Measurements from ENCODE around the gene UAP1L1.
A peak's percentile ranks its signal among the peaks of the same experiment; 100 is the strongest.

UAP1L1 gene

GRCh38 chr9:137049544-137050449 is 27.5 kb upstream of the UAP1L1 start:
- Histone ChIP-seq H2BK15ac (ENCODE audit: low read length) (no peak overlapping the region), H4K8ac (ENCODE audit: low read depth, low read length) (no peak overlapping the region), H3K18ac (ENCODE audit: low read length) (no peak overlapping the region), H3K23ac (ENCODE audit: low read depth, low read length, poor library complexity) (peak overlapping the region; percentile 73), H2AK5ac (ENCODE audit: low read depth, low read length) (peak overlapping the region; percentile 33), H3K4me1 (ENCODE audit: control insufficient read depth in 2 of 2, insufficient read depth in 1 of 2, low read depth in 1 of 2, low read length in 2 of 2) (peaks cover 5% of the 10 kb centered on the region in 2 donors), H3K36me3 (replicated peaks in 1 of 2; ENCODE audit: control insufficient read depth in 2 of 2, insufficient read depth in 2 of 2, low read length in 2 of 2) (no peaks in the 10 kb centered on the region), H2AFZ (ENCODE audit: low read length) (no peak overlapping the region), H2BK12ac (ENCODE audit: low read length) (no peak overlapping the region), H3K79me1 (ENCODE audit: low read depth, low read length) (peaks cover under 1% of the 10 kb centered on the region), H3K27ac (replicated peaks; ENCODE audit: low read length) (no peak overlapping the region), H3K9me3 (replicated peaks in 1 of 2; ENCODE audit: control insufficient read depth in 2 of 2, insufficient read depth in 1 of 2, low read depth in 1 of 2, low read length in 2 of 2) (peaks cover 0 to 3% of the 10 kb centered on the region in 2 donors), H3K4ac (ENCODE audit: low read length) (no peak overlapping the region), H2BK120ac (ENCODE audit: low read depth, low read length) (no peak overlapping the region), H3K27me3 (ENCODE audit: control insufficient read depth in 3 of 3, insufficient read depth in 3 of 3, low read depth in 1 of 3, low read length in 3 of 3) (peaks cover 23 to 85% (median 75%) of the 10 kb centered on the region in 3 experiments), H3K4me3 (ENCODE audit: low read length in 2 of 2) (no peak overlapping the region), H3K9ac (ENCODE audit: low read depth, low read length, poor library complexity) (peak overlapping the region; percentile 21), H3K14ac (ENCODE audit: low read length) (no peak overlapping the region), H4K91ac (ENCODE audit: low read depth, low read length, poor library complexity) (no peak overlapping the region), H3K4me2 (ENCODE audit: insufficient read depth, low read length, poor library complexity, severe bottlenecking) (no peak overlapping the region), H2BK5ac (ENCODE audit: low read length) (no peak overlapping the region)
- peak; percentile 67 for DNase-seq (ENCODE audit: low spot score)
- no CpG with 5 or more reads among the region's 38 CpGs for WGBS, 2 donors (ENCODE audit: extremely low coverage in 2 of 2, insufficient read length in 2 of 2, insufficient replicate concordance in 1 of 2)

- Histone ChIP-seq H3K4ac (ENCODE audit: low read length) (no peak overlapping the region), H3K79me1 (ENCODE audit: low read depth, low read length) (no peaks in the 10 kb centered on the region), H3K27ac (replicated peaks; ENCODE audit: low read length) (no peak overlapping the region), H3K14ac (ENCODE audit: low read length) (peak overlapping the region; percentile 44), H3K9ac (ENCODE audit: low read depth, low read length, poor library complexity) (peak overlapping the region; percentile 21), H4K8ac (ENCODE audit: low read depth, low read length) (no peak overlapping the region), H2AK5ac (ENCODE audit: low read depth, low read length) (no peak overlapping the region), H2BK5ac (ENCODE audit: low read length) (no peak overlapping the region), H3K4me2 (ENCODE audit: insufficient read depth, low read length, poor library complexity, severe bottlenecking) (no peak overlapping the region), H3K4me1 (ENCODE audit: control insufficient read depth in 2 of 2, insufficient read depth in 1 of 2, low read depth in 1 of 2, low read length in 2 of 2) (peaks cover 4 to 8% of the 10 kb centered on the region in 2 donors), H3K9me3 (replicated peaks in 1 of 2; ENCODE audit: control insufficient read depth in 2 of 2, insufficient read depth in 1 of 2, low read depth in 1 of 2, low read length in 2 of 2) (peaks cover 0 to 3% of the 10 kb centered on the region in 2 donors), H3K18ac (ENCODE audit: low read length) (no peak overlapping the region), H2BK15ac (ENCODE audit: low read length) (peak overlapping the region; percentile 79), H4K91ac (ENCODE audit: low read depth, low read length, poor library complexity) (no peak overlapping the region), H2AFZ (ENCODE audit: low read length) (no peak overlapping the region), H3K27me3 (ENCODE audit: control insufficient read depth in 3 of 3, insufficient read depth in 3 of 3, low read depth in 1 of 3, low read length in 3 of 3) (peaks cover 23 to 85% (median 83%) of the 10 kb centered on the region in 3 experiments), H2BK120ac (ENCODE audit: low read depth, low read length) (no peak overlapping the region), H2BK12ac (ENCODE audit: low read length) (no peak overlapping the region), H3K36me3 (replicated peaks in 1 of 2; ENCODE audit: control insufficient read depth in 2 of 2, insufficient read depth in 2 of 2, low read length in 2 of 2) (no peaks in the 10 kb centered on the region), H3K23ac (ENCODE audit: low read depth, low read length, poor library complexity) (peak overlapping the region; percentile 11), H3K4me3 (ENCODE audit: low read length in 2 of 2) (no peak overlapping the region)
- no peak for DNase-seq (ENCODE audit: low spot score)
- WGBS, 2 donors (ENCODE audit: extremely low coverage in 2 of 2, insufficient read length in 2 of 2, insufficient replicate concordance in 1 of 2) = no CpG with 5 or more reads among the region's 5 CpGs
Observed at GRCh38 chr9:137050570-137050969, 26.7 kb upstream of the UAP1L1 start.

- H2BK12ac ChIP-seq (ENCODE audit: low read length) = no peak overlapping the region
- H3K4me2 ChIP-seq (ENCODE audit: insufficient read depth, low read length, poor library complexity, severe bottlenecking) = no peak overlapping the region
- DNase-seq (ENCODE audit: low spot score) = no peak
- H3K4me1 ChIP-seq (ENCODE audit: control insufficient read depth in 2 of 2, insufficient read depth in 1 of 2, low read depth in 1 of 2, low read length in 2 of 2) = peaks cover 8 to 13% of the 10 kb centered on the region in 2 donors
- H2BK5ac ChIP-seq (ENCODE audit: low read length) = no peak overlapping the region
- H2AK5ac ChIP-seq (ENCODE audit: low read depth, low read length) = peak overlapping the region; percentile 46
- no peak overlapping the region for H4K8ac ChIP-seq (ENCODE audit: low read depth, low read length)
- no peak overlapping the region for H3K4me3 ChIP-seq (ENCODE audit: low read length in 2 of 2)
- H2BK120ac ChIP-seq (ENCODE audit: low read depth, low read length) = no peak overlapping the region
- H4K91ac ChIP-seq (ENCODE audit: low read depth, low read length, poor library complexity) = no peak overlapping the region
- H3K9me3 ChIP-seq (replicated peaks in 1 of 2; ENCODE audit: control insufficient read depth in 2 of 2, insufficient read depth in 1 of 2, low read depth in 1 of 2, low read length in 2 of 2) = peaks cover 0 to 3% of the 10 kb centered on the region in 2 donors
- no peak overlapping the region for H3K18ac ChIP-seq (ENCODE audit: low read length)
- H3K23ac ChIP-seq (ENCODE audit: low read depth, low read length, poor library complexity) = no peak overlapping the region
- H3K14ac ChIP-seq (ENCODE audit: low read length) = peak overlapping the region; percentile 44
- H2AFZ ChIP-seq (ENCODE audit: low read length) = no peak overlapping the region
- H2BK15ac ChIP-seq (ENCODE audit: low read length) = no peak overlapping the region
- no peak overlapping the region for H3K27ac ChIP-seq (replicated peaks; ENCODE audit: low read length)
- H3K9ac ChIP-seq (ENCODE audit: low read depth, low read length, poor library complexity) = peak overlapping the region; percentile 21
- no CpG with 5 or more reads among the region's 17 CpGs for WGBS, 2 donors (ENCODE audit: extremely low coverage in 2 of 2, insufficient read length in 2 of 2, insufficient replicate concordance in 1 of 2)
- H3K4ac ChIP-seq (ENCODE audit: low read length) = no peak overlapping the region
- no peaks in the 10 kb centered on the region for H3K36me3 ChIP-seq (replicated peaks in 1 of 2; ENCODE audit: control insufficient read depth in 2 of 2, insufficient read depth in 2 of 2, low read length in 2 of 2)
- H3K79me1 ChIP-seq (ENCODE audit: low read depth, low read length) = no peaks in the 10 kb centered on the region
- H3K27me3 ChIP-seq (ENCODE audit: control insufficient read depth in 3 of 3, insufficient read depth in 3 of 3, low read depth in 1 of 3, low read length in 3 of 3) = peaks cover 23 to 90% (median 89%) of the 10 kb centered on the region in 3 experiments
Observed at GRCh38 chr9:137051145-137051724, 26.1 kb upstream of the UAP1L1 start.

GRCh38 chr9:137052293-137052692 is 25.0 kb upstream of the UAP1L1 start:
- no peak overlapping the region for H2BK15ac ChIP-seq (ENCODE audit: low read length)
- no peak overlapping the region for H2AFZ ChIP-seq (ENCODE audit: low read length)
- H2AK5ac ChIP-seq (ENCODE audit: low read depth, low read length) = peak overlapping the region; percentile 37
- no peak overlapping the region for H3K18ac ChIP-seq (ENCODE audit: low read length)
- H3K23ac ChIP-seq (ENCODE audit: low read depth, low read length, poor library complexity) = peak overlapping the region; percentile 85
- H3K36me3 ChIP-seq (replicated peaks in 1 of 2; ENCODE audit: control insufficient read depth in 2 of 2, insufficient read depth in 2 of 2, low read length in 2 of 2) = no peaks in the 10 kb centered on the region
- no peak overlapping the region for H3K14ac ChIP-seq (ENCODE audit: low read length)
- H3K9me3 ChIP-seq (replicated peaks in 1 of 2; ENCODE audit: control insufficient read depth in 2 of 2, insufficient read depth in 1 of 2, low read depth in 1 of 2, low read length in 2 of 2) = peaks cover 0 to 3% of the 10 kb centered on the region in 2 donors
- H2BK5ac ChIP-seq (ENCODE audit: low read length) = no peak overlapping the region
- H2BK120ac ChIP-seq (ENCODE audit: low read depth, low read length) = no peak overlapping the region
- WGBS, 2 donors (ENCODE audit: extremely low coverage in 2 of 2, insufficient read length in 2 of 2, insufficient replicate concordance in 1 of 2) = no CpG with 5 or more reads among the region's 8 CpGs
- peaks cover 23 to 94% (median 84%) of the 10 kb centered on the region in 3 experiments for H3K27me3 ChIP-seq (ENCODE audit: control insufficient read depth in 3 of 3, insufficient read depth in 3 of 3, low read depth in 1 of 3, low read length in 3 of 3)
- H3K4me3 ChIP-seq (ENCODE audit: low read length in 2 of 2) = no peak overlapping the region
- no peak overlapping the region for H2BK12ac ChIP-seq (ENCODE audit: low read length)
- H3K27ac ChIP-seq (replicated peaks; ENCODE audit: low read length) = no peak overlapping the region
- H4K8ac ChIP-seq (ENCODE audit: low read depth, low read length) = no peak overlapping the region
- no peak for DNase-seq (ENCODE audit: low spot score)
- no peak overlapping the region for H3K4me2 ChIP-seq (ENCODE audit: insufficient read depth, low read length, poor library complexity, severe bottlenecking)
- peaks cover 8 to 13% of the 10 kb centered on the region in 2 donors for H3K4me1 ChIP-seq (ENCODE audit: control insufficient read depth in 2 of 2, insufficient read depth in 1 of 2, low read depth in 1 of 2, low read length in 2 of 2)
- H3K79me1 ChIP-seq (ENCODE audit: low read depth, low read length) = no peaks in the 10 kb centered on the region
- no peak overlapping the region for H3K4ac ChIP-seq (ENCODE audit: low read length)
- H3K9ac ChIP-seq (ENCODE audit: low read depth, low read length, poor library complexity) = no peak overlapping the region
- H4K91ac ChIP-seq (ENCODE audit: low read depth, low read length, poor library complexity) = no peak overlapping the region

Data from neuronal stem cell (in vitro differentiated cells).